Measurements from ENCODE around the gene BMERB1.
"Not testable (repeated sequence)": the region's sequence is repeated elsewhere in the genome, so short reads cannot be mapped to it uniquely, and the experiment has no call there.

Gene BMERB1

DNA sequence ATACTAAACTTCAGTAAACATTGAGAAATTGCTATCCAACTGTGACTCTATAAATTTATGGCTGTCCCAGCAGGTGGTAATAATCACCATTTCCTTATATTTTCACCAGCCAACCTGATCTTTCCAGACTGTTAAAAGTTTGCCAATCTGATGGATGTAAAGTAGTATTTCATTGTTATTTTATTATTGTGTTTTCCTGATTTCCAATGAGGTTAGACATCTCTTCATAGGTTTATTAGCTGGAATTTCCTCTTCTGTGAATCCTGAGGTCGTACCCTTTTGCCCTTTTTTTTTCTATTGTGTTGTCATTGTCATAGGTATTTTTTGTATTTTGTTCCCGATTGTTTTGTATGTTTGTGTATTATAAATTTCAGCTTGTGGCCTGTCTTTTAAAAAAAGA is 31.7 kb downstream of the BMERB1 start:
- no peak for DNase-seq

DNA sequence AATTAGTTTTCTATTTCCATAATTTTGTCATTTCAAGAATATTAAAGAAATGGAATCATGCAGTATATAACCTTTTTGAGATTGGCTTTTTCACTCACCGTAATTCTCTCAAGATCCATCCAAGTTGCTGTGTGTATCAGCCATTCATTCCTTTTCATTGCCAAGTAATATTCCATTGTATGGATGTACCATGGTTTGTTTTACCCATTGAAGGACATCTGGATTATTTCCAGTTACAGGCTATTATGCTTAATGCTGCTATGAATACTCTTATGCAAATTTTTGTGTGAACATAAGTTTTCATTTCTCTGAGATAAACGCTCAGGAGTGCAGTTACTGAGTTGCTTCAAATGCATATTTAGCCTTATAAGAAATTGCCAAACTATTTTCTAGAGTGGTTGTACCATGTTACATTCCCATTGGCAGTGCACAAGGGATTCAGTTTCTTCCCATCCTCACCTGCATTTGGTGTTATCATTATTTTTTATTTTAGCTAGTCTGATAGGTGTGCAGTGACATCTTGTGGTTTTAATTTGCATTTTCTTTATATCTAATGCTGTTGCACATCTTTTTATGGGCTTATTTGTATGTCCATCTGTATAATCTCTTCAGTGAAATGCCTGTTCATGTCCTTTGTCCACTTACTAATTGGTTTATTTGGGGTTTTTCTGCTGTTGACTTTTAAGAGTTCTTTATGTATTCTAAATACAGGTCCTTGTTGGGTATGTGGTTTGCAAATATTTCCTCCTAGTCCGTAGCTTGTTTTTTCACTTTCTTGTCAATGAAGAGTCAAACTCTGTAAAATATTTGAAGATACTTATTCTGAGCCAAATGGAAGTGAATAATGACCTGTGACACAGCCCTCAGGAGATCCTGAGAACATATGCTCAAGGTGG is 32.7 kb downstream of the BMERB1 start:
- DNase-seq, result no peak

DNA sequence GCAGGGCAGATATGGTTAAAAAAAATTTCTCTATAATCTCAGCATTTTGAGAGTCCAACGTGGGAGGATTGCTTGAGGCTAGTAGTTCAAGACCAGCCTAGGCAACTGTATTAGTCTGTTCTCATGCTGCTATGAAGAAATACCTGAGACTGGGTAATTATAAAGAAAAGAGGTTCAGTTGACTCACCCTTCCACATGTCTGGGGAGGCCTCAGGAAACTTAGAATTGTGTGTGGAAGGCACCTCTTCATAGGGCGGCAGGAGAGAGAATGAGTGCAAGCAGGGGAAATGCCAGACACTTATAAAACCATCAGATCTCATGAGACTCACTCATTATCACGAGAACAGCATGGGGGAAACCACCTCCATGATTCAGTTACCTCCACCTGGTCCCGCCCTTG is 42.6 kb downstream of the BMERB1 start:
- not testable (repeated sequence) for DNase-seq

DNA sequence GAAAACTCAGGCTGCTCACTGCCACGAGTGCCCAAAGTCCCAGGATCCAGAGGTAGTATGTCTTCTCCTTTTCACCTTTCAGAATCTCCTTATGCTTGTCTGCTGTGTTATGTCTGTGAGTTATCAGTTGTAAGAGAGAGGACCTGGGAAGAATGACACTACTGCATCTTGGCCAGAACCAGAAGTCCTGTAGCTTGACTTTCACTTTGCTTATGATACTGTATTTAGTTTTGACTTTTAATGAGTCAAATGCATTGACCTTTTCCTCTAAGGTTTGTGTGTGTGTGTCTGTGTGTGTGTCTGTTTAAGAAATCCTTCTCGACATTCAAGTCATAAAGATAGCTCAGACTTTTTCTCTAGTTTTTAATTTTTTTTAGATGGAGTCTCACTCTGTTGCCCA is 43.4 kb downstream of the BMERB1 start:
- DNase-seq, result no peak

DNA sequence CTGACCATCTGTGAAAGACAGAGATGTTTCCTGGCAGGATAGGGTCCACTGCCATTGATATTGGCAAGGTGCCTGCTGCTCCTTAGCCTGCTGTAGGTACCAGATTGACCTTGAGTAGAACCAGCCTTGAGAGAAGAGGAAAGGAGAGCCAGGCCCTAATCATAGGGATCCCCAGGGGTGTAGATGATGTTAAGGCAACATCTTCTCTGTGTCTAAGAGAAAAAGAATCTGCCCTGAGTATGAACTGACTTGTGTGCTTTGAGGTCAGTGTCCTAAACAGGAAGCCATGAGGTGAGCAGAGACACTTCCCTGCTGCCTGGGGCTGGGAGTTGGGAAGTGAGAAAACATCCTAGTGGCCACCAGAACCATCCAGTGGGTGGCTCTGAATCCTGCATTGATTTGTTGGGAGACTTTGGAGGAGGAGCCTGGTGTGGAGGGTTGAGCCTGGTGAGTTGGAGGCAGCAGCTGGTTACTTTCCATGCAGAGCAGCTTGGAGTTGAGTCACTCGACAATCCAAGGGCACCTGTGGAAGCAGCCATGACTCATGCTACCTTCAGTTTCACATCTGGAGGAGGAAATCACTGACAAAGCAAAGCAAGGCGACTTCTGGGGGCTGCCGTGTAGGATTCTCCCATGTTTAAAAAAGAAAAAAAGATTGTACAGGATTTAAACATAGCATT is 47.8 kb downstream of the BMERB1 start:
- DNase-seq, result peak; percentile 93

DNA sequence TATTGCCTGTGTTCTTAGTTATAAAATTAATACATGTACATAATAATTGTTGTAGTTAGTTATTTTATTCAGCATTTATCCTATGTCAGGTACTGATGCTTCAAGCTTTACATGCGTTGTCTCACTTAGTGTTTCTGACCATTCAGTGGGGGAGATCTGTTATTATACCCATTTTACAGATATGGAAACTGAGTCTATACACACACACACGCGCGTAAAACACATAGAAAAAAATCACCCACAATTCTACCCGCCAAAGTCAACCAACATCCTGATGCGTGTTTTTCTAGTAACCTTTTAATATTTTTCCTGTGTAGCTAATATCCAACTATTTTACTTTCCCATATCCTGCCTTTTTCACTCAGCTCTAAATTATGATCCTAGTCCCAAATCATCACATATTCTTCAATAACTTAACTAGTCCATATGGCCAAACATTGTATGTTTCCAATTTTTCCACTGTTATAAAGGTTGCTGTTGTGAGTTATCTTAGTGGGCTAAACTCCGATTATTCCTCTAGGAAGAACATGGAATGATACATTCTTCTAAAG is 48.4 kb downstream of the BMERB1 start:
- DNase-seq, result no peak

DNA sequence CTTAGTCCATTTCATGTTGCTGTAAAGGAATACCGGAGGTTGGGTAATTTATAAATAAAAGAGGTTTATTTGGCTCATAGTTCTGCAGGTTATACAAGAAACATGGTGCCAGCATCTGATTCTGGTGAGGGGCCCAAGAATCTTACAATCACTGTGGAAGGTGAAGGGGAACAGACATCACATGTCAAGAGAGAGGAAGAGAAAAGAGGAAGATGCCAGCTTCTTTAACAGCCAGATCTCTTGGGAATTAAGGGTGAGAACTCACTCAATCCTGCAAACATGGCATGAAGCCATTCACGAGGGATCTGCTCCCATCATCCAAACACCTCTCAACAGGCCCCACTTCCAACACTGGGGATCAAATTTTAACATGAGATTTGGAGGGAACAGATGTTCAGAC is 49.5 kb downstream of the BMERB1 start:
- DNase-seq, result no peak

DNA sequence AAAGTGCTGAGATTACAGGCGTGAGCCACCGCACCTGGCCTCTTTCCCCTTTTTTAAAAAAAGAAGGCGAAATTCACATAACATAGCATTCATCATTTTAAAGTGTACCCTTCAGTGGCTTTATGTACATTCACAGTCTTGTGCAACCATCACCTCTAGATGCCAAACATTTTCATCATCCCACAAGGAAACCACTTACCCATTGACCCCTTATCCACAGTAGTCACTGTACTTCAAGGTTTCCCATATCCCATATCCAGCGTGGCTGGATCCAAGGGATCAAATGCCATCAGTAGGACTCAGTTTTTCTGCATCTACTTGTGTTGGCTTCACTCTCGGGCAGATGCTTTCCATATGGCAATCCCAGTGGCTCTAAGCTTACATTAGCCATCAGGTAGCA is 50.3 kb downstream of the BMERB1 start:
- DNase-seq, result peak; percentile 70

DNA sequence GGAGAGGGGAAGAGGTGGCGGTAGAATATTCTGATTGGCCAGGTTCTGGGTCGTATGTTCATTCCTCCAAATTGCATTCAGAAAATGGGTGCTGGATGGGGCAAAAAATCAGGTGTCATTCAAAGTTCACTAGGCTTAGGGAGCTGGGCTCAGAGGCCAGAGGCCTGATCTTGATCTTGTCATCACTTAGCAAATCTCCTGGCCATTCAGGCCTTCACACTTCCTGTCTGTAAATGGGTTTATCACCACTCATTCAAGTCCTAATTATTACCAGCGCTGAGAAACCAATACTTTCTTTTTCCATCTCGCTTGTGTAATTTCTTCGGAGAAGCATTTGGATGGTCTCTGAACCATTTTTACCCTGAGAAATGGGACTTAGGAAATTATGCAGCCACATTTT is 50.8 kb downstream of the BMERB1 start:
- no peak for DNase-seq

DNA sequence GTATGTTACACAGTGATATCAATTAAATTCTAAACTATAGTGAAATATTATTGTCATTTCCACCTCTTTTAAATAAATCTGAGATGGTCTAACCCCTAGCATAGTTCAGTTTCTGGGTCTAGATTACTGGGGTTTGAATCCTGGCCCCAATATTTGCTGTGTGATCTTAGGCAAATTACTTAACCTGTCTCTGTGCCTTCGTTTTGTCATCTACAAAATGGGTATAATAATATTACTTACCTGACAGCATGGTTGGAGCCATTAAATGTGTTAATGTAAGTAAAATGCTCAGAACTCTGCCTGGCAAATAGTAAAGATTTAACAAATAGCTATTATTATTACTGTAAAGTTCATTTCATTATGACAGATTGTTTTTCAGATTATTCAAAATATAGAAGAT is 52.3 kb downstream of the BMERB1 start:
- DNase-seq, result no peak

DNA sequence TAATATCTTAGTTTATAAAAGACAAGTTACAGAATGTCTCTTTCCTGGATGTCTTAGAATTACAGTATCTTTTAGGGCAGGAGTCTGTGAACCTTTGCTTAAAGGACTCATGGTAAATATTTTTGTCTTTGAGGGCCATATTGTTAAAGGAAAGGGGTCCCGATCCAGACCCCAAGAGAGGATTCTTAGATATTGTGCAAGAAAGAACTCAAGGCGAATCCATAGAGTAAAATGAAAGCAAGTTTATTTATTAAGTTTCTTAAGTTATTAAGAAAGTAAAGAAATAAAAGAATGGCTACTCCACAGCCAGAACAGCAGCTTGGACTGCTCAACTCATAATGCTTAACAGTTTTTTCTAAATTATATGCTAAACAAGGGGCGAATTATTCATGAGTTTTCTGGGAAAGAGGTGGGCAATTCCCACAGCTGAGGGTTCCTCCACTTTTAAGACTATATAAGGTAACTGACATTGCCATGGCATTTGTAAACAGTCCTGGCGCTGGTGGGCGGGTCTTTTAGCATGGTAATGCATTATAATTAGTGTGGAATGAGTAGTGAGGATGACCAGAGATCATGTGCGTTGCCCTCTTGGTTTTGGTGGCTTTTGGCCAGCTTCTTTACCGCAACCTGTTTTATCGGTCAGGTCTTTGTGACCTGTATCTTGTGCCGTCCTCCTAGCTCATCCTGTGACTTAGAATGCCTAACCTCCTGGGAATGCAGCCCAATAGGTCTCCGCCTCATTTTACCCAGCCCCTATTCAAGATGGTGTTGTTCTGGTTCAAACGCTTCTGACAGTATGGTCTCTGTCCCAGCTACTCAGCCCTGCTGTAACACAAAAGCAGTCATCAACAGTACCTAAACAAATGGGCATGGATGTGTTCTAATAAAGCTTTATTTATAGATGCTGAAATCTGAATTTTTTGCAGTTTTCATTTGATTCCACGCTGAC is 53.2 kb downstream of the BMERB1 start:
- DNase-seq, result no peak

DNA sequence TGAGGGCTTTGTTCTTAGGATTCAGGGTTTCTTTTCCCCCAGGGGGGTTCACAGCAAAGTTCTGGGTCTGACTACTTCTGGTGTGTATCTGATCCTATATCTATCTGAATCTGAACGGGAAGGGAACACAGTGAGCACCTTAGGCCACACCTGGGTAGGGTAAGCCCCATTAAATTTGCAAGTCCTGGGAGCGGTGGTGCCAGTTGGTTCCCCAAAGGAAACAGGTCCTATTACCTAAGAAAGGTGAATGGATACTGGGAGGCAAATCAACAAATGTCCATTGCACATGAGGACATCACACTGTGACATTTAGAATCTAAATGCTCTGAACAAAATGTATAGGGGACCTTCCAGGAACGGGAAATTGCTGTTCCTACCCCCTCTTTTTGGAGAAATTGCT is 54.6 kb downstream of the BMERB1 start:
- no peak for DNase-seq

DNA sequence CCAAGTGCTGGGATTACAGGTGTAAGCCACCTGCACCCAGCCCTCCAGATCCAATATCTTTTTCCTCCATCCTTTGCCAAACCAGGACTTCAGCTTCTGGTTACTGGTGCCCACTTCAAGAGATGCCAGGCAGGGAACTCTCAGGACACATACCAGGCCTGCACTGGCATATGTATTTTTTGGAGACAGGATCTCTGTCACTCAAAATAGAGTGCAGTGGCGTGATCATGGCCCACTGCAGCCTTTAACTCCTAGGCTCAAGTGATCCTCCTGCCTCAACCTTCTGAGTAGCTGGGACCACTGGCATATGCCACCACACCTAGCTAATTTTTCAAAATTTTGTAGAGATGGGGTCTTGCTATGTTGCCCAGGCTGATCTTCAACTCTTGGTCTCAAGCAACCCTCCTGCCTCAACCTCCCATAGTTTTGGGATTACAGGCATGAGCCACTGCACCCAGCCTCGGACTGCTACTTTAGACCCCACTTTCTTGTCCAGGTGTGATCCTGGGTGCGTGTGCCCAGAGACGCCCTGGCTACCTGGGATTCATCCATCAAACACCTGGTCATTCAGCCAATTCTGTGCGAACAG is 55.8 kb downstream of the BMERB1 start:
- no peak for DNase-seq

DNA sequence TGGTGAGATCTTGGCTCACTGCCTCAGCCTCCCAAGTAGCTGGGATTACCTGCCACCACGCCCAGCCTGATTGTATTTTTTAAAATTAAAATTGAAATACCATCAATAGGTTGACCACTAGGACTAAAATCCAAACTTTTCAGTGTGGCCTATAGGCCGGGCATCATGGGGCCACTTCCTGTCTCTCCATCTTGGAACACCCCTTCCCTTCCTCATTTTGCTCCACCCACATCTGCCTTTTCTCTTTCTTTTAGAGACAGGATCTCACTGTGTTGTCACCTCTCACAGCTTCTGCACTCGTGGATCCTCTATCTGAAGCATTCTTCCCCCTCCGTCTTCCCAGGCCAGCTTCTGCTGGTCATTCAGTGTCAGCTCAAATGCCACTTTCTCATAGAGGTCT is 57.0 kb downstream of the BMERB1 start:
- DNase-seq, result no peak

DNA sequence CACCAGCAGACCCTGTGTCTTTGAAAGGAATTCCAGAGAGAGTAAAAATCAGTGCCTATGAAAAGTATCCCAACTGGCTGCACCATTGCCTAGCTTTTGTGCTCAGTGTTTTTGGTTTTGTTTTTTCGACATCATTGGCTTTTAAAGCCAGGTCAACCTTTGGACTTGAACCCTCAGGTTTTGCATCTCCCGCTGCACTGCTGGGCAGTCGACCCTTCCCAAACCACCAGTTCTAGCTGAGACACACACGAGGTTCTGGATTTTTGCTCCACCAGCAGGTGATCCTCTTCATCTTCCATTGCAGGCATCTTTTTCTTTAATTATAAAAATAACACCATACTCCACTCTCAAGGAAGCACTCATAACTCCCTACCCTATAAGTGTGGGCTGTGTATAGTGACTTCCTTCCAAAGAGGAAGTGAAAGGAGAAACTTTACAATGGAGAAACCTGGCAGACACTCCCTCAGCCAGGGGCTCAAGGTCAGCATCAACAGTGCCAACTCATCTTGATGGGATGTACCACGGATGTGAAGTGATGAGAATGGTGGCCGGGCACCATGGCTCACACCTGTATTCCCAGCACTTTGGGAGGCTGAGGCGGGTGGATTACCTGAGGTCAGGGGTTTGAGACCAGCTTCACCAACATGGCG is 57.8 kb downstream of the BMERB1 start:
- no peak for DNase-seq

DNA sequence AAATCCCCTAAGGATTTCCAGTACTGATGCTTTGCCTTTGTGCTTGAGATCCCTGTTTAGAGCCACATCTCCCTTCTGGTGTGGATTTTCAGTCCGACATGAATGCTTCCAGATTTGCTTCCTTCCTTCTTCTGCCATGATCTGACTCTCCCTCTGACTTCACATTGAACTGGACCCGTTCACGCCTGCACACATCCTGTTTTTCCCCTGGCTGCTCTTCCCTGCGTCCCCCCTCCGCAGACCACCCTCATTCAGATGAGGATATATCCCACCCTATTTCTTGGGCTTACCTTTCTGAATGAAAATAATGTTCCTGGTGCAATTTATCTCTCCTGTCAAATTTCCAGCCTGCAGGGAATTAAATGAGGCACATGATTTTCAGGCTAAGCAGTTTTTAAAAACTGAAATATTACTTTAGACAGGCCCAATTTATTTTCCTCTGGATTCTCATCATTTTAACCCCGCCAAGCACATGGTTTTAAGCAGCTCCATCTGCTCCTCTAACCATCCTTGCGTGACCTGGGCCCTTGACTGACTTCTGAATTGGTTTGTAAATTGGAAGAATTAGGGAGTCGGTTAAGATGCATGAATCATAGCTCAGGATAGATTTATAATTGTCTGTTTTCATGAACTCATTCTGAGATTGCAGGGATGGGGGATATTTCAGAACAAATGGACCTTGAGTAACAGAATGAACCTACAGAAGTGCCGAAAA is 59.2 kb downstream of the BMERB1 start:
- DNase-seq, result peak; percentile 97

DNA sequence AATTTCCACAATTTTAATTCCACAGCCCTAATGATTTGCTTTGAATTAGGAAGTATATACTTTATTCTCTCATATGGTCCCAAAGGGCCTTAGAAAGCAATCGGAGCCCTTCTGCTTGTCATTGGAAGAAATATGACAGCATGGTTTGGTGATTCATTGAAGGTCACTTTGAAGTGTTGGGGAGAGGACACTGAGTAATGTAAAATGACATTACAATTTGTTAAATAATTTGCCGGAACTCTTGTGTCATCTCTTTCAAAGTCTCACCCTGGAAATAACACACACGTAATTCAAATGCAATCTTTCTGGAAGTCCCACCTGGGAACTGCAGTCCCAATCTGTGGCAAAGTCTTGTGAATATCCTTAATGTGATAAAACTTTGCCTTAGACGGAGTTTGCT is 59.8 kb downstream of the BMERB1 start:
- peak; percentile 81 for DNase-seq

DNA sequence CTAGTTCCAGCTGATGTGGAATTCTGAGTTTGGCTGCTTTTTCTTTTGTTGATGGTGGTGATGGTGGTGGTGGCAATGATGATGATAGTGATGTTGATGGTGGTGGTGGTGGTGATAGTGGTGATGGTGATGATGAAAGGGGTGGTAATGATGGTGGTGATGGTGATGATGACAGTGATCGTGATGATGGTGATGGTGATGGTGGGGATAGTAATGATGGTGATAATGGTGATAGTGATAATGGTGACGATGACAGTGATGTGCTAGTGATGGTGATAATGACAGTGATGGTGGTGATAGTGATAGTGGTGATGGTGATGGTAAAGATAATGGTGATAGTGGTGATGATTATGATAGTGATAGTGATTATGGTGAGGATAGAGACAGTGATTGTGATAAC is 61.5 kb downstream of the BMERB1 start:
- no peak for DNase-seq

DNA sequence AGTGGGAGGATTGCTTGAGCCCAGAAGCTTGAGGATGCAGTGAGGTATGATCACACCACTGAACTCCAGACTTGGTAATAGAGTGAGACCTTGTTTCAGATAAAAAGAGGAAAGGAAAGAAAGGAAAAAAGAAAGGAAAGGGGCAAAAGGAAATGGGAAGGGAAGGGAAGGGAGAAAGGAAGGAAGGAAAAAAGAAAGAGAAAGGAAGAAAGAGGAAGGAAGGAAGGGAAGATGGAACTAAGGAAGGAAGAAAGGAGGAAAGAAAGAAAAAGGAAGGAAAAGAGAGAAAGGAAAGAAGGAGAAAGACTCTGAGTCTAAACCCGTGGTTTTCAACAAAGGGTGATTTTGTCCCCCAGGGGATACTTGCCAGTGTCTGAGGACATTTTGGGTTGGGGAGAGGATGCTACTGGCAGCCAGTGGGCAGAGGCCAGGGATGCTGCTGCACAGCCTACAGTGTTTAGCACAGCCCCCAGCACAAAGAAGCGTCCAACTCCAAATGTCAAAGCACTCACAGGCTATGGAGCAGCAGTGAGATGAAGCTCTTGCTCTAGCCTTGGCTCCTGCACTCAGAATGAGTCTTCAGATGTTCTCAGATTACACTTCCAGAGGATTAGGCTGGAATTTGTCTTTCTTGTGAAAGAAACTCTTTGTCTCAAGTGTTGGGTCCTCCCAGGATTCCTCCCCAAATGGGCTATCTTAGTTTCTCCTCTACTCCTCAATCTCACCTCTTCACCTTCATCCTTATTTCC is 64.2 kb downstream of the BMERB1 start:
- peak; percentile 66 for DNase-seq

DNA sequence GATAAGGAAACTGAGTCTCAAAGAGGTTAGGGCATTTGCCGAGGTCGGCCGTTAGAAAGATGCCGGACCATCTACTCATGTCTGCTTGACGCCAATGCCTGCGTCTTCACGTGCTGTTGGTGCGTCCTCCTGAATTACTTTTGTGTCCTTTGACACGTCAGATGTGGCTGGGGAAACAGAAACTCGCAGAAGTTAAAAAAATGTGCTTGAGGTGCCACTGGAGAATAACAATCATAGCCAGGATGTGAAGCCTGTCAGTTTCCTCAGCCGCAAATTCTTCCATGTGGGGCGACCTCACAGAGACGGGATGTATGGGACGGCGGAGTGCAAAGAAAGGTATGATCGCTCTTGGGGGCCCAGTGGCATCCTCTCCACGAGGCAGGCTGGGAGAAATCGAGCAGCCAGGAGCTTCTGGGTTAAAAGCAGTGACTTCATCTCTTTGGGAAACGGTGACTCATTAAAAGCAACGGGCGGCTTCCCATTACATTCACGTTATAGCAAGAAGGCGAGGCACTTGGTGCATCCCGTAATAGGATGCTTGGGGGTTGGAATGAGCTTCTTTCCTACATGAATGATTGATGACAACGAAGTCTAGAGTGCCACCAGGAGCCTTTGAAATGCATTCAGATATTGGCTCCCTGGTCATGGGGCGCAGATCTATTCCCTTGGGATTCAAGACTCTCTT is 67.8 kb downstream of the BMERB1 start:
- peak; percentile 95 for DNase-seq
